H54 (cell line): ENCODE results near the gene KRT80.

Experiments used
- DNase-seq: peaks from one replicate; pipeline ENCODE4 v3.0.0; 2011; ENCODE audit warnings: low spot score, mixed read lengths; ENCODE audit not compliant: insufficient read length
- FAIRE-seq: peaks from 3 replicates; lab custom pipeline; 2011; peaks lifted over from hg19 to GRCh38; lab: Jason Lieb, UNC
- POLR2A ChIP-seq: IDR thresholded peaks from 2 replicates; pipeline ENCODE4 v1.6.1; 2011; ENCODE audit warnings: low read depth, mild to moderate bottlenecking, low read length

Gene KRT80

DNA sequence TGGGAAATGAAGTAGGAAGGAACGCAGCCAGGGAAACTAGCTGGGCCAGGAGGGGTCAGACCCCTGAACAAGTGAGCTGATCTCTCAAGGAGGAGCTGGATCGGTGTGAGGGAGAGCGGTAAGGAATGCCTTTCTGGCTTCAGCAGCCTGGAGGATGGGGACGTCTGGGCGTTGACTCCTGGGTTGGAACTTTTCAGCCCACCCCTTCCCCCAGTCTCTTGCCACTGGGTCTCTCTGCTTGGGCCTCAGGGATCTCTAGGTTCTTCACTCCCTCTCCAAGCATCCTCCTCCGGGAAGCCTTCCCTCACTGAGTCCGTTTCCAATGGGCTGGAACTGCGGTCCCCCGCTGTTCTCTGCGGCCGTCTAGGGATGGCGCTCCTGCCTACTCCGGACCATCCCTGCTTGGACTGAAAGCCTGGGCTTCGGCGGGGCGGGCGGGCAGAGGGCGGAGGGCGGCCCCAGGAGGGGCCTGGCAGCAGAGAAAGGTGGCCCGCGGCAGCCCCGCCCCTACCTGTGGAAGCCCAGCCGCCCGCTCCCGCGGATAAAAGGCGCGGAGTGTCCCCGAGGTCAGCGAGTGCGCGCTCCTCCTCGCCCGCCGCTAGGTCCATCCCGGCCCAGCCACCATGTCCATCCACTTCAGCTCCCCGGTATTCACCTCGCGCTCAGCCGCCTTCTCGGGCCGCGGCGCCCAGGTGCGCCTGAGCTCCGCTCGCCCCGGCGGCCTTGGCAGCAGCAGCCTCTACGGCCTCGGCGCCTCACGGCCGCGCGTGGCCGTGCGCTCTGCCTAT, 41.1 kb upstream of the KRT80 start, which contains the start of gene KRT7:
Gene KRT7 (plus strand): TSS at position 570 of the 788 bp plus-strand sequence. CDS start 54 bp downstream, at position 624.
- no peak for TF ChIP-seq POLR2A
- FAIRE-seq, result no peak
- no peak for DNase-seq

DNA sequence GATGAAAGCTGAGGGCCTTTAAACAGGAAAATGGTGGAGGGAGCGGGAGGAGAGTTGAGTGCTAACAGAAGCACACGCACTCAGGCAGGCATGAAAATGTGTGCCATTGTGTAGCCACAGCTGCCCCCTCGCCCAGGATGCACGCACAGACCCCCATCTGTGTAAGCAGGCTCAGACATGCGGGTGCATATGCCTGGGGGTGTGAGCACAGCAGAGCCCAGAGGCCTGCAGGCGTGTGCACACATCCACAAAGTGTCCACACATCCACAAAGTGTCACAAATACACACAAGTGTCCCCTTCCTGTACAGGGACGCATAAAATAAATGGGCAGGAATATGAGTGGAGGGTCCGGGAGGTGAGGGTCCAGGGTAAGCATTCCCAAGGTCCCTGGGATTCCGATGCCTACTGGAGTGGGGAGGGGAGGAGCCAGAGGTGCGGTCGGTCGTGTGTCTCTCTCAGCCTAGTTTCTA, 40.4 kb upstream of the KRT80 start:
- FAIRE-seq, result no peak
- no peak for DNase-seq
- TF ChIP-seq POLR2A, result no peak

DNA sequence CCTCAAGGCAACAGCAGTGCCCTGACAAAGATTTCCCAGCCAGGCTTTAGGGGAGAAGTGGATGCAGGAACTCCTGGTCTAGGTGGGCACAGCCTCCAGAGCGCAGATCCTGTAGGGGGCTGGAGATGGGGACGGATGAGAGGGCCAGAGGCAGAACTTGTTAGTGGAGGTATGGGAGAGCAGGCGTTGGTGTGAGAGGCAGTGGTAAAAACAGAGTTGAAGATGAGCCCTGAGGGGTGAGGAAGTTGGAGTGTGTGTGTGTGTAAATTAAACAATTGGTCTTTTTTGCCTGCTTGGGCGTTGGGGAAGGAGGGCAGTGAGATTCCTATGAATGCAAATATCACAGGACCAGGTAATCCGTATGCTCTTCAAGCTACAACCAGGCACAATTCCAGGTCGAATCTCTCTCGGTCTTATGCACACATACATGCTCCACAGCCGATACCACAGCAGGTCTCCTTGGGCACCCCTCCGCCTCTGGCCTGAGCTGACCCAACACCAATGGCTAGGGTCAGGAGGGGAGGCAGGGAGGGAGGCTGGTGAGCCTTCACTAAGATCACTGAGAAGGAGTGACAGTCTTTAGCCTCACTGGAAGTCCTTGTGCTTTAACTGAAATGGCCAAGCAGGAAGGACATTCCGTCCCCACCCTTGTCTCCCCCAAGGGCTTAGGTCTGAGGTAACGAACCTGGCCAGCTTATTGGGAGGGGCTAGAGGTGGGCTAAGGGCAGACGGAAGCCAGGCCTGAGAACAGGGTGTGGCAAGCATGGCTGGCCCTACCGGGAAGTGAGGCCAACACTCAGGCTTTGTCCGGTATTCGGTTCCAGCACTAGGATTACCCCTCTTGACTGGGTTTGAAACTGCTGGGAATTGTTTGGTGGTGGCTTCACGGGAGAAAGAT, 39.7 kb upstream of the KRT80 start:
- no peak for FAIRE-seq
- no peak for DNase-seq
- 0 out of 2 replicates have a peak, but pooled peaks have one; percentile 11 for TF ChIP-seq POLR2A

DNA sequence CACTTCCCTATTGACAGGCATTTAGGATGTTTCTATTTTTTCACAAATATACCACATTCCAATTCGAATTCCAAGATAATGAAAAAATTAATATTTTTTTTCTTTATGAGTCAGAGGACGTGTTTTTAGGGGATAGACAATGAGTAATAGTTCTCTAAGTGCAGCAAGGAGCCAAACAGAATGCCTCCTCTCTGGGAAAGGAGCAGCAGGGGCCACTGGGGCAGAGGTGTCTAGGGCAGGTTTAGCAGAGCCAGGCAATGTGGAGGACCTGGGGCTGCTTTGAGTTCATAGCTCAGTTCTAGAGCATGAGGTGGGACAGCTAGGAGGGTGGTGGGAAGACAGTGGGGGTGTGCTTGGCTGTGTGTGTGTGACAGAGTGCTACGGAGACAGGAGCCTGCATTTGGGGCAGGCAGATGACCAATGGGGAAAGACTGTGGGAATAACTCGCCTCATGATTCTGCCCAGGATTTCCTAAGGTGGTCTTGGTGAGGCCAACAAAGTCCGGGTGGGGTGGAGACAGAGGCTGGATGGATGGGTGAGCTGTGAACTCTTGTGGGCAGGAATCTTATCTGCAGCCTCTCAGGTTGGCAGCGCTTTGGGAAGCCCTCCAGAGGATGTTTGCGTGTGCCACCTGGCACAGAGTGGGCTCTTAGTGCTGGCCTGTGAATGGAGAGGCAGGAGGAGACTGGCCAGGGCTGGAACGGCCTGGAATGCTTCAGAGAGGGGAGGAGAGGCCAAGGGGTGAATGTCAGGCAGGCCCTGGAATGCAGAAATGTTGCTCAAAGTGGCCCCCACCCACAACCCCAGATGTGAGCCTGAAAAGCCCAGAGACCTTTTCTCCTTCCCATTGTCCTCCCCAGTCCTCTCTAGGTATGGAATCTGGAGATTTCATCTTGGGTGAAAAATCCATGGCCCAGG, 38.8 kb upstream of the KRT80 start:
- peak; percentile 95 for DNase-seq
- no peak for FAIRE-seq
- peak; percentile 29; the same call in 1 of the 2 replicates for TF ChIP-seq POLR2A

DNA sequence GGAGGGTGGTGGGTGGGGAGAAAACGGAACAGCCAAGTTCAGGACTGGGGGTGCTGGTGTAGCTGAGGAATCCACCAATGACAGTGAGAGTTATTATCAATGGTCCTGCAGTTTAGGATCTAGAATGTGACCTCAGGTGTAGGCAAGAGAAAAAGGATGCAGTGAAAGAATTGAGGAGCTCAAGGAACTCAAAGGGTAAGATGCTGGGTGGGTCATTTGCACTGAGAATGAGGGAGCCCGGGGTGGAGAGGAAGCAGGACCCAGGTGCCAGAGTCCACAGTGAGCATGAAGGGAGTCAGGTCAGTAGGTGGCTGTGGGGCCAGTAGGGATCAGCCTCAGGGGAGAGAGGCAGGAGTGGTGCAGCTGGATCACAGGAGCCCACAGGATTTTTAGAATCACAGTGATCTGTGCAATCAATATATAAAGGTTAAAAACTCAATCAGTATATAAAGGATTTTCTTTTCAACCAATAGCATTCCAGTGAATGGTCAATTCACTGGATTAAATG, 38.1 kb upstream of the KRT80 start:
- no peak for TF ChIP-seq POLR2A
- FAIRE-seq, result no peak

DNA sequence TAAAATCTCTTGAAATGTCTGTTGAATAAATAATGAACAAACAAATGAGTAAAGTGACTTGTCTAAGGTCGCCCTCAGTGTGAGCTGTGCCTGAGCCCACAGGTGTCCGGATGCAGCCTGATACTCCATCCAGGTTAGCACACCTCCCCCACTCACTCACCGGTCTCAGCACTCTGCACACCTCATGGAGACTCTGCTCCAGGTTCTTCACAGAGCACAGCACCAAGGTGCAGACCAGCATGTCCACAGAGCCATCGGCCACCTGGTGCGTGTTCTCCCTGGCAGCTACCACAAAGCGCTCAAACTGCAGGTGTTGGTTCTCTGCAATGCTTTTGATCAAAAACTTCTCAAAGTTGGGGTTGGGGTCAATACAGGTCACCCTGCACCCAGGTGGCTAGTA, 37.1 kb upstream of the KRT80 start:
- TF ChIP-seq POLR2A, result no peak
- no peak for FAIRE-seq
- no peak for DNase-seq

More for the DNA sequence above, 38.1 kb upstream of the KRT80 start:
- DNase-seq, result no peak

DNA sequence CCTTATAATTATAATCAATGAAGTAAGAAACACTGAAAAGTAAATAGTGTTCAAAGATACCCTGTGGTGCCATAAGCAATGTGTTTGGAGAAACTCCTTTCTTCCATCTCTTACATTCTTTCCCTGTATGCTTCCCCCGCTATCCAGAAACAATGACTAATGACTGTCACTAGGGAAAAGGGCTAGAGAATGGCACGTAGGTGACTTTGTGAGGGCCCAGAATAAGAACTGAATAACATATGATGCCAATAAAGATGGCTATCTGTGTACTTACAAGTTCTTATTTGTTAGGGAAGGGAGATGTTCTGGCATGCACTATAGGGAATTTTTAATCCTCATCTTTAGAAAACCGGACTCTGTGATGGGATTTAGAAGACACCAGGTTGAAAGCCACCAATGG, 36.6 kb upstream of the KRT80 start:
- no peak for DNase-seq
- TF ChIP-seq POLR2A, result no peak
- no peak for FAIRE-seq

DNA sequence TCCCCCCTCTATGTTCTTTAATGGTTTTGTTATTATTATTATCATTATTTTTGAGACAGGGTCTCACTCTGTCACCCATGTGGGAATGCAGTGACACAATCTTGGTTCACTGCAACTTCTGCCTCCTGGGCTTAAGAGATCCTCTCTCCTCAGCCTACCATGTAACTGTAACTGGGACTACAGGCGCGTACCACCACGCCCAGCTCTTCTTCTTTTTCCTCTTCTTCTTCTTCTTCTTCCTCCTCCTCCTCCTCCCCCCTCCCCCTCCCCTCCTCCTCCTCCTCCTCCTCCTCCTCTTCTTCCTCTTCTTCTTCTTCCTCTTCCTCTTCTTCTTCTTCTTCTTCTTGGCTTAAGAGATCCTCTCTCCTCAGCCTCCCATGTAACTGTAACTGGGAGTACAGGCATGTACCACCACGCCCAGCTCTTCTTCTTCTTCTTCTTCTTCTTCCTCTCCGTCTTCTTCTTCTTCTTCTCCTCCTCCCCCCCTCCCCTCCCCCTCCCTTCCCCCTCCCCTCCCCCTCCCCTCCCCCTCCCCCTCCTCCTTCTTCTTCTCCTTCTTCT, 35.9 kb upstream of the KRT80 start:
- FAIRE-seq, result no peak
- no peak for DNase-seq
- no peak for TF ChIP-seq POLR2A

DNA sequence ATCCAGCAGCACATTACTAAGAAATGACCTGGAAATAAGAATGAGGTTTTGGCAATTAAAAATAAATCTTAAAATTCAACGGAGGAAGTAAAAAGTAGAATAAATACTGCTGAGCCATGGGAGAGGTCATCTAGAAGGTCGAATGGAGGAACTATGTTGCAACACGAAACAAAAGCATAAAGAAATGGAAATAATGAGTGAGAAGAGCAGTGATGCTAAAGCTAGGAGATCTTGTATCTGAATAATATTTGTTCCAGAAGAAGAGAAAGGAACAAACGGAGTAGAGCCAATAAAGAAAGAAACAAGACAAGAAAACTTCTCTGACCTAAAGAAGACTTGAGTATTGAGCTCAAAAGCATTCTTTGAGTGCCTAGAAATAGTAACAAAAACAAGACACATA, 34.6 kb upstream of the KRT80 start:
- DNase-seq (no peak), FAIRE-seq (no peak)
- no peak for TF ChIP-seq POLR2A

DNA sequence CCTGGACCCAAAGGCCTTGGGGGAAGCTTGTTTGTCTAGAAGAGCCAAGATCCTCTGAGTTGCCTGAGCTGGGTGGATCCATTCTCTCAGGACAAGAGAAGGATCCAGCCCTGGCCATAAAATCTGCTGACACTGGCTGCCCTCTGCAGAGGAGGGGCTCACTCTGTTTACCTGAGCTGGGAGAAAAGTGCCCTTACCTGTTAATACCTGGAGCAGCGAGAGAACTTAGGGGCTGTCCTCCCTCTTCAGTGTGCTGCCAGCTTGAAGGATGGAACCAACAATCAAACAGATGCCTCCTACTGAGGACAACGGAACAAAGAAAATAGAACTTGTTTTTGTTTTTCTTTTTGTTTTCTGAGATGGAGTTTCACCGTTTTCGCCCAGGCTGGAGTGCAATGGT, 33.9 kb upstream of the KRT80 start:
- FAIRE-seq (no peak), DNase-seq (no peak)
- TF ChIP-seq POLR2A, result no peak

DNA sequence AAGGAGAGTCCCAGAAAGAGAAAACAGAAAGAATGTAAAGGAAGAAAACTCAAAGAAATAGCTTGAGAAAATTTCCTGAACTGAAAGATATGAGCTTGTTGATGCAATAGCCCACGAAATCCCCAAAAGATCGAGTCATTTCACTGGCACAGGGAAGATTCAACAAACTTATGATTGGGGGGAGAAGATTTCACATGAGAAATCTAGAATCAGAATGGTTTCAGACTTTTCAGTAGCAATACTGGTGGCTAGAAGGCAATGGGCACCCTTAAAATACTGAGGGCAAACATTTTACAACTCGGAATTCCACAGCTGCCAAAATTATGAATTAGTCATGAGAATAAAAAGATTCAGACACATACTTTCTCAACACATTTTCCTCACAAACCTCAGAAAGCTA, 32.3 kb upstream of the KRT80 start:
- TF ChIP-seq POLR2A, result no peak
- no peak for DNase-seq
- FAIRE-seq, result no peak

DNA sequence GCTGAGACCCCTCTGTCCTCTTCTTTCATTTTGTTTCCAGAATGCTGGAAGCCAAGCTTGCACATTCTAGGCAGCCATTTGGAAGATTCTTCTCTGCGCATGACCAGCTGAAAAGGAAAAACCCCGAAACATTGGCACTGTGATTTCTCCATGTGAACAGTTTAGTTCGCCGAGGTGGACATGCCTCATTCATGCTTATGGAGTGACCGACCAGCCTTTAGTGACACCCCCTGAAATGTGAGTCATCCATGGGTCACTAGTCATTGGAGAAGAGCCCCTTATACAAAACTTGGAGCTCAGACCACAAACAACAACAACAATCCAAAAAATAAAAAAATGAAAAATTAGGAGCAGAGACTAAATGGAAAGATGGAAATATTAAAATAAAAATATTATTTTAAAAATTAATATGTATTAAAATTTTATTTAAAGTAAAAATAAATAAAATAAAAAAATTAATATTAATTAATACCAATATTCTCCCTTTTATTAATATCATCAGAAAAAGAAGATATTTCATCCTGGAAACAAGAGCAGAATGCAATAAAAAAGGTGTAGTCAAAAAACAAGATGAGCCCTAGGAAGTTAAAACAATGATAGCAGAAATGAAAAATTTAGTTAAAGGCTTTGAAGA, 31.7 kb upstream of the KRT80 start:
- no peak for TF ChIP-seq POLR2A
- no peak for DNase-seq
- FAIRE-seq, result no peak

DNA sequence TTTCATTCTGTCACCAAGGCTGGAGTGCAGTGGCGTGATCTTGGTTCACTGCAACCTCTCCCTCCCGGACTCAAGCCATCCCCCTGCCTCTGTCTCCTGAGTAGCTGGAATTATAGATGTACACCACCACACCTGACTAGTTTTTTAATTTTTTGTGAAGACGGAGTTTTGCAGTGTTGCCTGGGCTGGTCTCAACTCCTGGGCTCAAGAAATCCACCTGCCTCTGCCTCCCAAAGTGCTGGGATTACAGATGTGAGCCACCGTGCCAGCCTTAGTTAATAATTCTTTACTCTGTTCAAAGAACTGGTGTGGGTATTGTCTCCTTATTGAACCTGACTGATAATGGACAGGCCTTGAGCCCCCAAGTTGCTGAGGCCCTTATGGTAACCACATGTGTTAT, 30.9 kb upstream of the KRT80 start:
- DNase-seq (no peak), FAIRE-seq (no peak)
- no peak for TF ChIP-seq POLR2A
